ENCODE measurements around the gene HAGH.

Gene HAGH

GRCh38 chr16:1786242-1787055 is 40.2 kb downstream of the HAGH start:
- no peak for DNase-seq (ENCODE audit: low spot score)

- DNase-seq (ENCODE audit: low spot score): no peak
Measured at GRCh38 chr16:1785846-1786170, 40.8 kb downstream of the HAGH start.

GRCh38 chr16:1784977-1785845 is 41.4 kb downstream of the HAGH start:
- DNase-seq (ENCODE audit: low spot score): no peak

DNA sequence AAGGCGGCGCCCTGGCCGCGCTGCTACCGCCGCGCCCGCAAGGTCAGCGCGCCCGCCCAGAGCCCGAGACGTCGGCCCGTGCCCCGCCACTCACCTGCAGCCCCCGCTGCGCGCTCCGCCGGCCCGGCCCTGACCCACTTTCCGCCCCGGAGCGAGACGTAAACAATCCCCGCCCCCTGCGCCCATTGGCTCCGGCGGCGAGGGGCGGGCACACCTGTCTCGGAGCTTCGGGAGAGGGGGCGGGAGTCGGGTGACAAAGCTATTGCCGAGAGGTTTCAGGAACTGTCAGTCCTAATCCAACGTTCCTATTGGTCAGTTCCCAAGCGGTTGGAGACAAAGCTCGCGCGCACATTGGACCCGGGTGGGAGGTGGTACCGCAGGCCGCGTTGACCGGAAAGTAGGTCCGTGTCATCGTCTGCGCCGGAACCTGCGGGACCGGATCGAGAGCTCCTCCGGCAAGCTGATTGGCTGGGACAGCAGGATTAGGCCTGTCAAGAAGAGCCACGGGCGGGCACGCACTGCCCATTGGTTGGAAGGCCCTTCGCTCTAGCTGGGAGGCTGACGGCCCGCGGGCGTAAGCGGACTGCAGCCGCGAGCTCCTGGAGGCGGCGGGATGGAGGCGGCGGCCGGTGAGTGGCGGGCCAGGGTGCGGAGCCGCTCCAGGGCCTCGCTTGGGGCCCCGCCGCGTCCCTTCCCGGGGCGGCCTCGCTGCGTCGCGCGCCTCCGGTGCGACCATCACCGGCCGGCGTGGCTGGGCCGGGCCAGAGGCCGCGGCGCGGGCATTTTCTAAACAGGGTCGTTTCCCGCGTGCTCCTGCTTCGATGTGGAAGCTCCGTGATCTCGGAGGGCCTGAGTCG is 44.0 kb downstream of the HAGH start, which contains the start of the genes NUBP2 and SPSB3:
Gene NUBP2, plus strand, starts transcription at position 553 of the 857 bp plus-strand sequence. Its CDS starts 61 bp downstream, at position 614.
Gene SPSB3, minus strand, starts transcription at position 164 of the 857 bp plus-strand sequence. CDS start 1,088 bp downstream, outside the sequence.
- peak; percentile 100 for DNase-seq (ENCODE audit: low spot score)

DNA sequence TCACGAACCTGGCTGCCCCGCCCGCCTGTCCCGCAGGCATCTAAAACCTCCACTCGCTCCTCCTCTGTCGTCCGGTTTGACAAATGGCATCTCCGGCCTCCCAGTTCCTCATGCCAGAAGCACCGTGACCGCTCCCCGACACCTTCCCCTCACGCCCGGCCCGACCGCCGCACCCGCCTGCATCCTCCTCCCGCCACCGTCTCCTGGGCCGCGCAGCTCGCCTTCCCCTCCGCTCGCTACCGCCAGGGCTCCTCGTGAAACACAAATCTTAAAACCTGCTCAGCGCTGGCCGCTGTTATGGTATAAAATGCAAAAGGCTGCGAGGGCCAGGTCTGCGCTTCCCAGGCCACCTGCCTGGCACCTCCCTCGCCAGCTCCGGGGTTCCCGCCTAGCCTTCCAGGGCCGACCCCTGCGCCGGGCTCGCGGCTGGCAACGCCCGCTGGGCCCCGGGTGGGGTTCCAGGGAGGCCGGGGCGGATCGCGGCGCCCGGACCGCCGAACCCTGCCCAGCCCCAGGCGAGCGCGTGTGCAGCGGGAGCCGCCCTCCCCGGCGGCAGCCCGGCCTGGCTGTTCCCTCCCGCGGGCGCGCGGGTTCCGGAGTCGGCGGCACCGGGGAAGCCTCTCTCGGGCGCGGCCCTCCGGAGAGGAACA is 44.7 kb downstream of the HAGH start:
- no peak for DNase-seq (ENCODE audit: low spot score)

DNA sequence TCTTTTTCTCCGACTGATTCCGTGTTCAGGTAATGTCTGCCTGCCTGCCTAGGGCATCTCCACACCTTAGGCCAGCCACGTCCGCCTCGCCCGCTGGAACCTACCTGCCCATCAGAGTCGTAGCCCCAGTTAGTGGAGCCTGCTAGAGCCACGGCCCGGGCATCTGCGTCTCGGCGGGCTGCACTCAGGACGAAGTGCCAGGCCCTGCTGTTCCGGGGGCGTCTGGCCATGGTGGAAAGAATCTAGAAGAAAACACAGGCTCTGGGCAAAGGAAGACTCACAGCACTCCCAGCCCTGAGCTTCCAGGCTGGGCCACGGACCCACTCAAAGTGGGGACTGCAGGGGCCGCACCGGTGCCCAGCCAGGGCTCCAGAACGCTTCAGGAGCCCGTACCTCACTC is 45.4 kb downstream of the HAGH start:
- DNase-seq (ENCODE audit: low spot score): no peak

DNA sequence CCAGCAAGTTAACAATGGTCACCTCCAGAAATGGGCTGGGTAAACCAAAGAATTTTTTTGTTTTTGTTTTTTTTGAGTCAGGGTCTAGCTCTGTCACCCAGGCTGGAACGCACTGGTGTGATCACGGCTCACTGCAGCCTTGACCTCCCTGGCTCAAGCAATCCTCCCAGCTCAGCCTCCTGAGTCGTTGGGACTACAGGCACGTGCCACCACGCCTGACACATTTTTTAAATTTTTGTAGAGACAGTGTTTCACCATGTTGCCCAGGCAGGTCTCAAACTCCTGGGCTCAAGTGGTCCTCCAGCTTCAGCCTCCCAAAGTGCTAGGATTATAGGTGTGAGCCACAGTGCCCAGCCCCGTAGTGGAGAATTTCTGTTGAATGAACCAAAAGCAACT is 46.0 kb downstream of the HAGH start:
- no peak for DNase-seq (ENCODE audit: low spot score)

GRCh38 chr16:1779741-1780676 is 46.6 kb downstream of the HAGH start:
- no peak for DNase-seq (ENCODE audit: low spot score)

DNA sequence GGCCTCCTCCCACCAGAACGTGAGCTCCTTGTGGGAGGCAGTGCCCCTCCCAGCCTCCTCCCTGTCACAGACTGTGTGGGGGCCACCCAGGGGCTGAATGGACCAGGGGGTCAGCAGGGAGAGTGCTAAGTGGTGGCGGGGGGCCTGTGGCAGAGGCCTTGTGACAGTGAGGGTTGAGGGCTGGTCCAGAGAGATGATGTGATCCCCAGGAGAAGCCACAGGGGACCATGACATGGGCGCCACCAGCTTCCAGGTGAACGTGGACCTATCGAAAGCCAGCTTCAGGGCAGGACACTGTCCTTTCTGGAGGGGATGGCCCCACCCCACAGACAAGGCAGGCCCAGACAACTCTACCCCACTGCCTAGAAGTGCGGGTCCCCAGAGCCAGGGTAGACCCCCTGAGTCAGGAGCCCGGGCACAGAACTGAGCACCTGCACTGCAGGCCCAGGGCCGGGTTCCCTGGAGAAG is 47.4 kb downstream of the HAGH start:
- no peak for DNase-seq (ENCODE audit: low spot score)

- DNase-seq (ENCODE audit: low spot score): no peak
Measured at GRCh38 chr16:1778200-1779179, 48.1 kb downstream of the HAGH start.

DNA sequence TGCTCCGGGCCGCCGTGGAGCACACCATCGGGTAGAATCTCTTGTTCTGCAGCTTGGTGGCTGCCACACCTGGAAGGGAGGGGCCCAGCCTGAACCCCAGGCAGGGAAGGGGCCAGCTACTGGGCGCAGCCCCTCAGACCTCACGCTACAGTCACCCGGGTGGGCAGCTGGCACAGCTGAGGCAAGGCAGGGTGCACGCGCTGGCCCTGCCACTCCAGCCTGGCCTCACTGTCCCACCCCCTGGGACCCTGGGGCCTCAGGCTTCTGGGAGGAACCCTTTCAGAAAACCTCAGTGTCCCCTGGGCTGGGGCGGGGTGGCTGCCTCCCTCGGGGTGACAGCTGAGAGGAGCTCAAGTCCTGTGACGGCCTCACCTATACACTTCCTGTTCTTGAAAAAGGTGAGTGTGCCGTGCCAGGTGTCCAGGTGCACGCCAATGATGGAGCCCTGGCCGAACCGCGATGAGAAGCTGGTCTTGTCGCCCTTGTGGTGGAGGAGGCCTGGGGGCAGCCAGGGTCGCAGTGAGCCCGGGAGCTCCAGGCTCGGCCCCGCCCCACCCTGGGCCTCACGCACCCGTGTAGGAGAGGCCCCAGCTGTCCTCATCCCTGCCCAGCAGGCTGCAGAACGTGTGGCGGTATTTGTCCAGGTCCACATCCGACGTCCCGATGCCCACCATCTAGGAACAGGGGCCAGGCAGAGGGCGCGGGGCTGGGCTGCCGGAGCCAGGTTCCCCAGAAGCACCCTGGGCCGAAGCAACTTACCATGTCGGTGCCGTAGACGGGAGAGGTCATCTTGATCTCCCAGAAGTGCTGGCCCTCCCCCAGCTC is 49.0 kb downstream of the HAGH start:
- DNase-seq (ENCODE audit: low spot score): no peak

- no peak for DNase-seq (ENCODE audit: low spot score)
Measured at GRCh38 chr16:1776991-1777374, 49.6 kb downstream of the HAGH start.

DNA sequence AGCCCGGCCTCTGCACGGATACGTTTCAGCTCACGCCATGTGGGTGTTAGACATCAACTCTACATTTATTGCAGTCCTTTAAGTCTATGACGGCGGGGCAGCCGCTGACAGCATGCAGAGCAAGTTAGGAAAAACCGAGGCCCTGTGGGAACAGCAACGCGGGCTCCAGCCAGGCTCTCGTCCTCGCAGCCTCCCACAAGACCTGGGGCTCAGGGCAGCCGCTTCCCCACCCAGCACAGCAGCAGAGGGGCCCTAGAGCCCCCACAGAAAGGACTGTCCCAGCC is 50.0 kb downstream of the HAGH start:
- DNase-seq (ENCODE audit: low spot score): no peak

DNA sequence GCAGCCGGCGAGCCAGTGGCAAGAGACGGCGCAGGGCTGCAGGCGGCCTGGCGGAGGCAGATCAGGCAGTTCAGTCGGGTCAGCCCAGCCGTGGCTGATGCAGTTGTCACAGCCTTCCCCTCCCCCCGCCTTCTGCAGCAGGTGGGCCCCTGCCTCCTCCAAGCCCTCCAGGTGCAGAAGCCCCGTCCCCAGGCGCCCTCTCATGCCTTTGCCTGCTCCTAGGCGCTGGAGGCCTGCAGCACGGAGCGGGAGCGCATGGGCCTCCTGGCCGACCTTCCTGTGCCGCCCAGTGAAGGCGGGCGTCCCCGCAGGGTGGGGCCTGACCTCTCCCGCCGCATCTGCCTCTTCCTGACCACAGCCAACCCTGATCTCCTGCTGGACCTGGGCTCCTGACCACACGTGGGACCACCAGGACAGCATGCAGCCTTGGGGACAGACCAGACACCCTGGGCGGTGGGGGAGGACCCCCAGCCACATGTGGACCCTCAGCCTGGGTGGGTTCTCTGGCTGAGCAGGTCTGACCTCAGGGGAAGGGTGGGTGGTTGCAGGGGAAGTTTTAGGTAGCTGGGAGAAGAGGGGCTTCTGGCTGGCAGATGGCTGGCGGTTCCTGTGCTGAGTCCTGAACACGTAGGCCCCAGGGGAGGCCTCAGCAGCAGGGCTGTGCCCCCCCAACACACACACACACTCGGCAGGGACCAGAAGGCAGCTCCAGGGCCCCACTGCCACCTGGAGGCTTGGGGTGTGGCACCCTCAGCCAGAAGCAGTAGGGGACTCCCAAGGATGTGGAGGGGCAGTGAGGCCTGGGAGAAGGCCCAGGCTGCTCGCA is 50.6 kb downstream of the HAGH start:
- DNase-seq (ENCODE audit: low spot score): no peak

- DNase-seq (ENCODE audit: low spot score): no peak
Measured at GRCh38 chr16:1775006-1775845, 51.4 kb downstream of the HAGH start.

GRCh38 chr16:1774448-1774780 is 52.2 kb downstream of the HAGH start:
- no peak for DNase-seq (ENCODE audit: low spot score)
